ENCODE results near the gene PLPPR3.
"Not testable (repeated sequence)": the region's sequence is repeated elsewhere in the genome, so short reads cannot be mapped to it uniquely, and the experiment has no call there.

The PLPPR3 gene

GRCh38 chr19:845707-846521 lies 24.2 kb upstream of the PLPPR3 start:
- no peak for TF ChIP-seq CTCF (conservative IDR thresholded peaks at IDR 0.05; ENCODE audit: low read depth, low read length)
- peaks cover 42% of the 10 kb centered on the region for H3K4me1 ChIP-seq (ENCODE audit: low read depth, poor library complexity, severe bottlenecking)
- no peaks in the 10 kb centered on the region for H3K27me3 ChIP-seq (ENCODE audit: insufficient read depth, low read depth)
- H3K27ac ChIP-seq = peak overlapping the region; percentile 98
- peak overlapping the region; percentile 96 for H3K4me2 ChIP-seq
- no peaks in the 10 kb centered on the region for H4K20me1 ChIP-seq (ENCODE audit: insufficient read depth)
- H3K4me3 ChIP-seq (IDR thresholded peaks at IDR 0.05; ENCODE audit: insufficient read depth, low read depth, low read length) = no peak overlapping the region
- peak overlapping the region; percentile 94 for H3K9ac ChIP-seq
- H2AFZ ChIP-seq (ENCODE audit: low read depth) = no peak overlapping the region
- peaks cover 21% of the 10 kb centered on the region for H3K79me2 ChIP-seq (ENCODE audit: insufficient read depth, low read depth)
- no peaks in the 10 kb centered on the region for H3K36me3 ChIP-seq (ENCODE audit: insufficient read depth)

GRCh38 chr19:844546-844971 lies 22.8 kb upstream of the PLPPR3 start:
- Histone ChIP-seq H3K27ac (peak overlapping the region; percentile 98), H3K9ac (peak overlapping the region; percentile 94), H4K20me1 (ENCODE audit: insufficient read depth) (no peaks in the 10 kb centered on the region), H3K79me2 (ENCODE audit: insufficient read depth, low read depth) (peaks cover 21% of the 10 kb centered on the region), H3K4me2 (peak overlapping the region; percentile 96), H3K4me3 (IDR thresholded peaks at IDR 0.05; ENCODE audit: insufficient read depth, low read depth, low read length) (no peak overlapping the region), H3K36me3 (ENCODE audit: insufficient read depth) (no peaks in the 10 kb centered on the region), H2AFZ (ENCODE audit: low read depth) (peak overlapping the region; percentile 33; the same call in 1 of the 2 replicates), H3K4me1 (ENCODE audit: low read depth, poor library complexity, severe bottlenecking) (peaks cover 42% of the 10 kb centered on the region), H3K27me3 (ENCODE audit: insufficient read depth, low read depth) (no peaks in the 10 kb centered on the region)
- TF ChIP-seq CTCF (conservative IDR thresholded peaks at IDR 0.05; ENCODE audit: low read depth, low read length) = no peak

GRCh38 chr19:843836-844545 lies 22.2 kb upstream of the PLPPR3 start:
- Histone ChIP-seq H4K20me1 (ENCODE audit: insufficient read depth) (no peaks in the 10 kb centered on the region), H3K79me2 (ENCODE audit: insufficient read depth, low read depth) (peaks cover 21% of the 10 kb centered on the region), H3K9ac (peak overlapping the region; percentile 94; the same call in 1 of the 2 replicates), H3K27me3 (ENCODE audit: insufficient read depth, low read depth) (no peaks in the 10 kb centered on the region; the same call in 1 of the 2 replicates), H3K27ac (peak overlapping the region; percentile 98), H2AFZ (ENCODE audit: low read depth) (peak overlapping the region; percentile 52; the same call in 1 of the 2 replicates), H3K4me1 (ENCODE audit: low read depth, poor library complexity, severe bottlenecking) (peaks cover 42% of the 10 kb centered on the region), H3K4me2 (peak overlapping the region; percentile 60), H3K36me3 (ENCODE audit: insufficient read depth) (no peaks in the 10 kb centered on the region), H3K4me3 (IDR thresholded peaks at IDR 0.05; ENCODE audit: insufficient read depth, low read depth, low read length) (no peak overlapping the region)
- no peak for TF ChIP-seq CTCF (conservative IDR thresholded peaks at IDR 0.05; ENCODE audit: low read depth, low read length)

GRCh38 chr19:843180-843835 lies 21.6 kb upstream of the PLPPR3 start:
- Histone ChIP-seq H3K27ac (peak overlapping the region; percentile 55), H3K4me3 (IDR thresholded peaks at IDR 0.05; ENCODE audit: insufficient read depth, low read depth, low read length) (no peak overlapping the region), H3K4me2 (peak overlapping the region; percentile 60), H2AFZ (ENCODE audit: low read depth) (peak overlapping the region; percentile 52), H3K4me1 (ENCODE audit: low read depth, poor library complexity, severe bottlenecking) (peaks cover 40% of the 10 kb centered on the region), H3K36me3 (ENCODE audit: insufficient read depth) (no peaks in the 10 kb centered on the region), H3K9ac (peak overlapping the region; percentile 32; the same call in 1 of the 2 replicates), H3K27me3 (ENCODE audit: insufficient read depth, low read depth) (no peaks in the 10 kb centered on the region; the same call in 1 of the 2 replicates), H3K79me2 (ENCODE audit: insufficient read depth, low read depth) (peaks cover 21% of the 10 kb centered on the region), H4K20me1 (ENCODE audit: insufficient read depth) (no peaks in the 10 kb centered on the region)
- TF ChIP-seq CTCF (conservative IDR thresholded peaks at IDR 0.05; ENCODE audit: low read depth, low read length) = no peak

GRCh38 chr19:842802-843179 lies 21.0 kb upstream of the PLPPR3 start:
- not testable (repeated sequence) for H3K36me3 ChIP-seq (ENCODE audit: insufficient read depth); H3K9ac ChIP-seq; H4K20me1 ChIP-seq (ENCODE audit: insufficient read depth); H3K27me3 ChIP-seq (ENCODE audit: insufficient read depth, low read depth); H3K4me3 ChIP-seq (IDR thresholded peaks at IDR 0.05; ENCODE audit: insufficient read depth, low read depth, low read length)
- Histone ChIP-seq H2AFZ (ENCODE audit: low read depth) (peak overlapping the region; percentile 52), H3K27ac (peak overlapping the region; percentile 55), H3K79me2 (ENCODE audit: insufficient read depth, low read depth) (peaks cover 16% of the 10 kb centered on the region), H3K4me2 (peak overlapping the region; percentile 60), H3K4me1 (ENCODE audit: low read depth, poor library complexity, severe bottlenecking) (peaks cover 36% of the 10 kb centered on the region)

All from KMS-11 (cell line).